Measurements from ENCODE around the gene ELMO3.

DNA sequence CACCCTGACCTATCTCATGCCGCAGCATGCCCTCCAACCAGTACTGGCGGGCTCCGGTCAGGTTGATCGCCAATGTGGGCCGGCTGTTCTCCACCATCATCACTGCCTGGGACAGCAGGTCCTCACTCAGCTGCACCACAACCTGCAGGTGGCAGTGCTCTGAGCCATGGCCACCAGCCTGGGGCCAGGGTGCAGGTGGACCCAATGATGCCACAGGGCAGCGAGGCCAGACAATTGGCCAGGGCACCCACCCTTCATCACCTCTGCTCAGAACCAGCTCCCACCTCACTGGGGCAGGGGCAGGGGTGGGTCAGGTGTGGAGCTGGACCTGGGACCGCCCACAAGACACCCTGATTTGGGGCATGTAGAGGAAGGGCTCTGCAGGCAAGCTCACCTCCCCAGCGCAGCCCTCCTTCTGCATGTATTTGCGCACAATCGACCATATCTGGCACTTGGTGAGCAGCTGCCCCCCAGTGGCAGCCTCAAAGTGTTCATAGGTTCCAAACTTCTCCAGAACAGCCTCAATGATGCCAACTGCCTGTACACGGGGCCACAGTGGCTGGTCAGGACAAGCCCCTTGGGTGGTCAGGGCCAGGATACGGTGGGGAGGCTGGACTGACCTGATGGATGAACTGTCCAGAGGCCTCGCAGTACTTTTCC is 19.4 kb upstream of the ELMO3 start:
- TF ChIP-seq, protein P1, sequence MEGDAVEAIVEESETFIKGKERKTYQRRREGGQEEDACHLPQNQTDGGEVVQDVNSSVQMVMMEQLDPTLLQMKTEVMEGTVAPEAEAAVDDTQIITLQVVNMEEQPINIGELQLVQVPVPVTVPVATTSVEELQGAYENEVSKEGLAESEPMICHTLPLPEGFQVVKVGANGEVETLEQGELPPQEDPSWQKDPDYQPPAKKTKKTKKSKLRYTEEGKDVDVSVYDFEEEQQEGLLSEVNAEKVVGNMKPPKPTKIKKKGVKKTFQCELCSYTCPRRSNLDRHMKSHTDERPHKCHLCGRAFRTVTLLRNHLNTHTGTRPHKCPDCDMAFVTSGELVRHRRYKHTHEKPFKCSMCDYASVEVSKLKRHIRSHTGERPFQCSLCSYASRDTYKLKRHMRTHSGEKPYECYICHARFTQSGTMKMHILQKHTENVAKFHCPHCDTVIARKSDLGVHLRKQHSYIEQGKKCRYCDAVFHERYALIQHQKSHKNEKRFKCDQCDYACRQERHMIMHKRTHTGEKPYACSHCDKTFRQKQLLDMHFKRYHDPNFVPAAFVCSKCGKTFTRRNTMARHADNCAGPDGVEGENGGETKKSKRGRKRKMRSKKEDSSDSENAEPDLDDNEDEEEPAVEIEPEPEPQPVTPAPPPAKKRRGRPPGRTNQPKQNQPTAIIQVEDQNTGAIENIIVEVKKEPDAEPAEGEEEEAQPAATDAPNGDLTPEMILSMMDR (IDR thresholded peaks at IDR 0.05): peak in 2 of 4 donors; percentile 6 to 15
- TF ChIP-seq POLR2A (IDR thresholded peaks at IDR 0.05): no peak
